ENCODE measurements around the gene SOX5. TPM values are rescaled to one million over a fixed set of nuclear protein-coding genes. Genes with fewer than 3 reads are reported as not detected.

SOX5 gene
- total RNA-seq, 2 experiments from 2014 or later, result 0.88 to 1.1 TPM

DNA sequence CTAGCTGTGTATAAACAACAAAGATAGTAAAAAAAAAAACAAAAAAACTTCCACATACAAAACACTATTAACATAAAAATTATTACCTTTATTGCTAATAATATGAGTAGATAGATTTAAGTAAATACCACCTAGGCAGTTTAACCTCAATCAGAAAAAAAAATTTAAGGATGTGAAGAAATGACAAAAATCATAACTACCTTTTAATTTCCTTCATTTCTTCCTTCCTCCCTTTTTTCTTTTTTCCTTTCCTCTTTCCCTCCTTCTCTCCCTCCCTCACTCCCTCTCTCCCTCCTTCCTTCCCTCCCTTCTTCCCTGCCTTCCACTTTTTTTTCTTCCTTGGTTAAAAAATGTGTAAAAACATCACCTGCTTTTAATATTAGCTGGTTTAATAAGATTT lies 81.7 kb downstream of the SOX5 start:
- ATAC-seq (no peak), DNase-seq (no peak)
- Mint-ChIP-seq H3K9me3 (ENCODE audit: low read depth) (no peaks in the 10 kb centered on the region), H3K4me3 (no peak overlapping the region), H3K27ac (no peak overlapping the region), H3K27me3 (no peaks in the 10 kb centered on the region), H3K36me3 (ENCODE audit: low read depth) (no peaks in the 10 kb centered on the region), H3K4me1 (no peaks in the 10 kb centered on the region)
- ChIA-PET CTCF (no interaction called here), POLR2A (no interaction called here)
- intact Hi-C loops (cut with DNase I, micrococcal nuclease), result no loop called here

DNA sequence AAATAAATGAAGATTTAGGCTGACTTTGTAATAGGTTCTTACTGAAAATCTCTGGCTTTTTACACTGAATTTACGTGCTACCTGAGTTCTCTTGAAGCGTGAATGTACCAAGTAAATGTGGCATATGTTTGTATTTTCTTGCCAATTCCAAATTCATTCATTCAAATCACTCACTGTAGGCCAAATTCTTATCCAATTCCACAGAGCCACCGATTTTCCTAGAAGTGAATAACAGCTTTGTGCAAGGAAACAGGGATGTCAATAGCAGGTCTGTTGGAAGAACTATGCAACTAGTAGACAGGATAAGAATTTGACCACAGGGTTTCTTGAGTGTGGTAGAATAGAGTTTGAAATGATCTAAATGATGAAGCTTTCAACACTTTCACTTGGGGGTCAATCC lies 86.8 kb downstream of the SOX5 start:
- CTCF ChIA-PET, result no interaction called here
- peaks cover 5% of the 10 kb centered on the region for H3K9me3 Mint-ChIP-seq (ENCODE audit: low read depth)
- intact Hi-C loops (cut with DNase I, micrococcal nuclease), result no loop called here
- no peaks in the 10 kb centered on the region for H3K27me3 Mint-ChIP-seq
- no peak overlapping the region for H3K4me3 Mint-ChIP-seq
- no peaks in the 10 kb centered on the region for H3K4me1 Mint-ChIP-seq
- ATAC-seq (no peak), DNase-seq (no peak)
- POLR2A ChIA-PET, result no interaction called here
- no peak overlapping the region for H3K27ac Mint-ChIP-seq
- H3K36me3 Mint-ChIP-seq (ENCODE audit: low read depth), result no peaks in the 10 kb centered on the region

DNA sequence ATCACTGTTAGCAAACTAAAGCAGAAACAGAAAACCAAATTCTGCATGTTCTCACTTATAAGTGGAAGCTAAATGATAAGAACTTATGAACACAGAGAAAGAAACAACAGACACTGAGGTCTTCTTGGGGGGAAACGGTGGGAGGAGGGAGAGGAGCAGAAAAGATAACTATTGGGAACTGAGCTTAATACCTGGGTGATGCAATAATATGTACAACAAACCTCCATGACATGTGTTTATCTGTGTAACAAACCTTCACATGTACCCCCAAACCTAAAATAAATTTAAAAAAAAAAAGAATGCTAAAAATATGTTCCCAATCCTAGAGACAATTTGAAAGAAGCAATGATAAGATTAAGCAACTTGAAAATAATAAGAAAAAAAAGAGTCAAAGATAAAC lies 89.5 kb downstream of the SOX5 start:
- no peak for DNase-seq
- Mint-ChIP-seq H3K36me3 (ENCODE audit: low read depth) (no peaks in the 10 kb centered on the region), H3K4me3 (no peak overlapping the region), H3K27ac (no peak overlapping the region), H3K4me1 (no peaks in the 10 kb centered on the region), H3K9me3 (ENCODE audit: low read depth) (peaks cover 5% of the 10 kb centered on the region), H3K27me3 (no peaks in the 10 kb centered on the region)
- ChIA-PET CTCF (no interaction called here), POLR2A (no interaction called here)
- intact Hi-C loops (cut with DNase I, micrococcal nuclease), result no loop called here
- ATAC-seq, result no peak

DNA sequence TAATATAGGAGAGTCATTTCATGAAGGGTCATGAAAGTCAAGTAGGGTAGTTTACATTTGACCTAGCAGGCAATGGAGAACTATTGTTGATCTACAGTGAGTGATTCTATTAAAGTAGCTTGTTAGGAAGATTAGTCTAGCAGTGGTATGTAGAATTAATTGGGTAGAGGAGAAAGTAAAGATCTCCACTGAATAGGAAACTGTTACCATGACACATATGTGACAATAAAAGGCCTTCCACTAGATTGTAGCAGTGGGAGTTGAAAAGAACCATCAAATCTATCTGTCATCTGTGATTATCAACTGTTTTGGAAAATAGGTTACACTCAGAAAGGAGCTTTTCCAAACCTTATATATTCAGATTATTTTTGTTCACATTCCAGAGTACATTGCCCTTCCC lies 92.3 kb downstream of the SOX5 start:
- Mint-ChIP-seq H3K27me3 (no peaks in the 10 kb centered on the region), H3K36me3 (ENCODE audit: low read depth) (no peaks in the 10 kb centered on the region), H3K4me3 (no peak overlapping the region), H3K27ac (no peak overlapping the region), H3K9me3 (ENCODE audit: low read depth) (peaks cover 5% of the 10 kb centered on the region), H3K4me1 (no peaks in the 10 kb centered on the region)
- intact Hi-C loops (cut with DNase I, micrococcal nuclease), result no loop called here
- ChIA-PET CTCF (no interaction called here), POLR2A (no interaction called here)
- ATAC-seq (no peak), DNase-seq (no peak)

DNA sequence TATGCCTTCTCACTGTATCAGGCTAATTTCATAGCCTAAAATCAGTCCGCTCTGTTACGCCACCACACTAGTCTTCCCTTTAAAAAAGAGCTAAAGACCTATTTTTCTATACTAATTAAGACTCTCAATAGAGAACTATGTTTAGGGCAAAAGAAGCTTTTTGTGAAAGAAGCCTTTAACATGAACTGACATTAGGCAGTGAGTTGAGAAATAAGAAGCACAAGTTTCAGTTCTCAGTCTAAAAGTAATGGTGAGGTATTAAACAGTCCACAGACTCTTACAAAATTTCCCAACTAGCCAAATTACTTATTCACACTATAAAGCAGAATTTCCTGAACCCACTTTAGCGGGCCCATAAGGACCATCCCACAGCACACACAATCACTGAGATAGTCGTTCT lies 93.7 kb downstream of the SOX5 start:
- Mint-ChIP-seq H3K4me1 (no peaks in the 10 kb centered on the region), H3K36me3 (ENCODE audit: low read depth) (no peaks in the 10 kb centered on the region), H3K9me3 (ENCODE audit: low read depth) (peaks cover 5% of the 10 kb centered on the region), H3K27ac (no peak overlapping the region), H3K4me3 (no peak overlapping the region), H3K27me3 (no peaks in the 10 kb centered on the region)
- DNase-seq (no peak), ATAC-seq (no peak)
- intact Hi-C loops (cut with DNase I, micrococcal nuclease), result no loop called here
- POLR2A ChIA-PET, result no interaction called here
- CTCF ChIA-PET, result no interaction called here

DNA sequence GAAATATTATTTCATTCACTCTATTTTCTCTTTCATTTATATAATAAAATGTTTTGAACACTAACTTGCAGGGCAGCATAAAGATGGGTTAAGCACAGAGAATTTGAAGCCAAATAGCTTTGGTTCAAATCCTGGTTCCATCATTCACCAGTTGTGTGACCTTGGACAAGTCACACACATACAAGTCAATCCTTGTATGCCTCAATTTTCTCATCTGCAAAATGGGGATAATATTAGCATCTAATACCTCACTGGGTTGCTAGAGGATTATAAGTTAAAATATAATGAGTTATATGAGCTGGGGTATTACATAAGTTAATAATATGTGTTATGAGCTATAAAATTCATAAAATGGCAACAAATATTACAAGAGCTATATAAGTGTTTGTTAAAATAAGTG lies 94.9 kb downstream of the SOX5 start:
- H3K4me3 Mint-ChIP-seq, result no peak overlapping the region
- peaks cover 2% of the 10 kb centered on the region for H3K9me3 Mint-ChIP-seq (ENCODE audit: low read depth)
- no peaks in the 10 kb centered on the region for H3K36me3 Mint-ChIP-seq (ENCODE audit: low read depth)
- intact Hi-C loops (cut with DNase I, micrococcal nuclease), result no loop called here
- H3K27me3 Mint-ChIP-seq, result no peaks in the 10 kb centered on the region
- ATAC-seq (no peak), DNase-seq (no peak)
- H3K4me1 Mint-ChIP-seq, result no peaks in the 10 kb centered on the region
- no peak overlapping the region for H3K27ac Mint-ChIP-seq
- ChIA-PET CTCF (interaction anchor here (0.5 kb wide), 1 partner anchor 9 kb away, joined by 3 read pairs; no protein-coding TSS in a partner anchor), POLR2A (no interaction called here)

DNA sequence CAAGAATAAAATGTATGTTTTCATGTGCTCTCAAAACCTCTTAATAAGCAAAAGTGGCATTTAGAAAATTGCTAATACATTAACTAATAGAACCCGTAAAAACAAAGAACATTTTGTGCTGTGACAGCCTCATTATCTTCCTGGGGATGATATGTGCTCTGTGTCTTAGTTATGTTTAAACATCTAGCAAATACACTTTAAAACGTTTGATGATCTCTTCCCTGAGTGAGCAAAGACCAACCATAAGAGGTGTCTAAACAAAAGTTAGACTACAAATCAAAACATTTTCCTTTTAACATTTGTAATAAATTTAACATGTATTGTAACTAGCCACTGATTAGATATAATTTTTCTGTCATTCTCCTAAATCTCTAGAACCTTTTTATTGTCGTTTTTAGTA lies 95.8 kb downstream of the SOX5 start:
- H3K4me3 Mint-ChIP-seq, result no peak overlapping the region
- H3K4me1 Mint-ChIP-seq, result no peaks in the 10 kb centered on the region
- no peak for DNase-seq
- ATAC-seq, result no peak
- POLR2A ChIA-PET, result no interaction called here
- intact Hi-C loops (cut with DNase I, micrococcal nuclease), result no loop called here
- no peak overlapping the region for H3K27ac Mint-ChIP-seq
- CTCF ChIA-PET, result no interaction called here
- H3K27me3 Mint-ChIP-seq, result no peaks in the 10 kb centered on the region
- H3K9me3 Mint-ChIP-seq (ENCODE audit: low read depth), result no peaks in the 10 kb centered on the region
- no peaks in the 10 kb centered on the region for H3K36me3 Mint-ChIP-seq (ENCODE audit: low read depth)

DNA sequence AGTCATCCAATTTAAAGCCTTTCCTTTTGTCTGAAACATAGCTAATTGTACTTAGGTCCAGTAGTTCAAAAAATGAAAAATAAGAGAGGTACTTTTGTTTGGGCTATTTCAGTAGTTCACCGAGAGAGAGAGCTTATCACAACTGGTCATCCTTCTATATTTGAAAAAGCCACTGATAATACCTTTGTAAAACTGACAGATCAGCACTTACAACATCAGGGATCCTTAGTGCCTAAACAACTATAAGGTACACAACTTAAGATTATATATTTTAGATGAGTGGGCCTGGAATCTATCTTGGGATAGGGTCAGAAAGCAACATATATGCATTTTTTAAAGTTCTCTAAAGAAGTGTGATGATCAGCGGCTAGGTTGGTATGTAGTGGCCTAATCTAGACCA lies 97.9 kb downstream of the SOX5 start:
- ATAC-seq (no peak), DNase-seq (no peak)
- Mint-ChIP-seq H3K27me3 (no peaks in the 10 kb centered on the region), H3K27ac (no peak overlapping the region), H3K4me3 (no peak overlapping the region), H3K36me3 (ENCODE audit: low read depth) (no peaks in the 10 kb centered on the region), H3K4me1 (no peaks in the 10 kb centered on the region), H3K9me3 (ENCODE audit: low read depth) (no peaks in the 10 kb centered on the region)
- intact Hi-C loops (cut with DNase I, micrococcal nuclease), result no loop called here
- POLR2A ChIA-PET, result no interaction called here
- CTCF ChIA-PET, result no interaction called here

DNA sequence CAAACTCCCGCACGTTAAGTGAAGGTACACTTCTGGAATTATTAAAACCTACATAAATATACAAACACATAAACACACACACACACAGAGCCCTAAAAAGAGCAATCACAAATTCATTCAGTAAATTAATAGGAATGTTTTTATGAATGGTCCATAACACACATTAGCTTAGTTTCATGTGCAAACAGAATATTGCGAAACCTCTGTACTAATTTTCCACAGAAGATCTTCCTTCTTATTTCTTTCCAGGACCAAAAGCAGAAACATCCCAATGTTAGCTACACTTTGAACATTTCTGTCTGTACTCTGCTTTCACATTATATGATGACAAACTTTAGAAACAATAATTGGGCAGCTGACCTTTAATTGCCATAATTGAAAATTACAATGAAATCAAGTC lies 101.6 kb downstream of the SOX5 start:
- intact Hi-C loops (cut with DNase I, micrococcal nuclease), result no loop called here

DNA sequence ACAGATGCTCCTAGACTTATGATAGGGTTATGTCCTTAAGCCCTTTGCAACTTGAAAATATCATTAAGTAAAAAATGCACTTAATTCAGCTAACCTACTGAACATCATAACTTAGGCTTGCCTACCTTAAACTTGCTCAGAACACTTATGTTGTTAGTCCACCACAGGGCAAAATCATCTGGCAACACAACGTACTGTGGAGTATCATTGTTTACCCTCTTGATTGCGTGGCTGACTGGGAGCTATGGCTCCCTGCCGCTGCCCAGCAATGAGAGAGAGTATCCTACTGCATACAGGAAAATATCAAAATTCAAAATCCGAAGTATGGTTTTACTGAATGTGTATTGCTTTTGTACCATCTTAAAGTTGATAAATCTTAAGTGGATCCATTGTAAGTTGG lies 105.5 kb downstream of the SOX5 start:
- no peaks in the 10 kb centered on the region for H3K27me3 Mint-ChIP-seq
- DNase-seq, result no peak
- H3K27ac Mint-ChIP-seq, result no peak overlapping the region
- CTCF ChIA-PET, result no interaction called here
- POLR2A ChIA-PET, result no interaction called here
- no peak for ATAC-seq
- peaks cover 3% of the 10 kb centered on the region for H3K9me3 Mint-ChIP-seq (ENCODE audit: low read depth)
- no peak overlapping the region for H3K4me3 Mint-ChIP-seq
- intact Hi-C loops (cut with DNase I, micrococcal nuclease), result no loop called here
- no peaks in the 10 kb centered on the region for H3K4me1 Mint-ChIP-seq
- H3K36me3 Mint-ChIP-seq (ENCODE audit: low read depth), result no peaks in the 10 kb centered on the region

More for the DNA sequence above, 101.6 kb downstream of the SOX5 start:
- DNase-seq (no peak), ATAC-seq (no peak)
- Mint-ChIP-seq H3K9me3 (ENCODE audit: low read depth) (no peaks in the 10 kb centered on the region), H3K4me3 (no peak overlapping the region), H3K4me1 (no peaks in the 10 kb centered on the region), H3K27me3 (no peaks in the 10 kb centered on the region), H3K36me3 (ENCODE audit: low read depth) (no peaks in the 10 kb centered on the region), H3K27ac (no peak overlapping the region)
- ChIA-PET CTCF (no interaction called here), POLR2A (no interaction called here)

DNA sequence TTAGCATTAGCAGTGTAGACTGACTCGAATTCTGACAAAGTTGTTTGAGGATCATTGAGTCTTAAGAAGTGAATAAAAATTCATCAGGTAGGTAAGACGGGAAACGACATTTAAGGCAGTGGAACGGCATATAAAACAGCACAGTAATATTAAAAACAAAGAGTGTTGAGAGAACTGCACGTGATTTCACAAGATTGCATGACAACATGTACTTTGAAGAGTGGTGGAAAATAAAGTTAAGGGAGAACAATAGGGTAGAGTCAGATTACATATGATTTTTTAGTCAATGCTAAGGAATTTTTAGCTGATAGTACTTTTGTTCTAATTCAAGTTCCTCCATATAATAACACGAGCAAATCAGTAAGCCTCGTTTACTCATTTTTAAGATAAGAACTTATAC lies 115.4 kb downstream of the SOX5 start:
- H3K36me3 Mint-ChIP-seq (ENCODE audit: low read depth), result no peaks in the 10 kb centered on the region
- ATAC-seq, result no peak
- H3K27me3 Mint-ChIP-seq, result no peaks in the 10 kb centered on the region
- intact Hi-C loops (cut with DNase I, micrococcal nuclease), result no loop called here
- no peak overlapping the region for H3K4me3 Mint-ChIP-seq
- POLR2A ChIA-PET, result no interaction called here
- CTCF ChIA-PET, result no interaction called here
- no peak for DNase-seq
- no peak overlapping the region for H3K27ac Mint-ChIP-seq
- peaks cover 1% of the 10 kb centered on the region for H3K9me3 Mint-ChIP-seq (ENCODE audit: low read depth)
- no peaks in the 10 kb centered on the region for H3K4me1 Mint-ChIP-seq

DNA sequence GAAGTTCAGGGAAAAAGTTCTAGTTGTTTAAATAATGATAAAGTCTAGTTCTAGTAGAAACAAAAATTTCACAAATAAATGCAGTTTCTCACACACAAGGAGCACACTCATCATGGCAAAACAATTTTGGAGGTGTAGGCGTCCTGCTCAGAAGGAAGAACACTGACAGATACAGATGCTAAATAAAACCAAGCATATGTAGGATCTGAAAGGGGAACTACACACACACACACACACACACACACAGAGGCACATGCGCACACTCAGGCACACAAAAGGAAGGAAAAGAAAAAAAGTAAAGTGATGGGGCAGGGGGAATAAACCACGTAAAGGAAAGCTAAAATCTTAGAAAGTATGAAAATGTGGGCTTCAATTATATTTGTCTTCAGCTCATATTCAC lies 117.7 kb downstream of the SOX5 start:
- ATAC-seq, result no peak
- no peaks in the 10 kb centered on the region for H3K36me3 Mint-ChIP-seq (ENCODE audit: low read depth)
- no peak overlapping the region for H3K27ac Mint-ChIP-seq
- ChIA-PET CTCF (interaction anchor here (0.7 kb wide), 1 partner anchor 21 kb away, joined by 3 read pairs; no protein-coding TSS in a partner anchor), POLR2A (no interaction called here)
- DNase-seq, result no peak
- no peak overlapping the region for H3K4me3 Mint-ChIP-seq
- no peaks in the 10 kb centered on the region for H3K9me3 Mint-ChIP-seq (ENCODE audit: low read depth)
- no peaks in the 10 kb centered on the region for H3K4me1 Mint-ChIP-seq
- H3K27me3 Mint-ChIP-seq, result no peaks in the 10 kb centered on the region
- intact Hi-C loops (cut with DNase I, micrococcal nuclease), result no loop called here

DNA sequence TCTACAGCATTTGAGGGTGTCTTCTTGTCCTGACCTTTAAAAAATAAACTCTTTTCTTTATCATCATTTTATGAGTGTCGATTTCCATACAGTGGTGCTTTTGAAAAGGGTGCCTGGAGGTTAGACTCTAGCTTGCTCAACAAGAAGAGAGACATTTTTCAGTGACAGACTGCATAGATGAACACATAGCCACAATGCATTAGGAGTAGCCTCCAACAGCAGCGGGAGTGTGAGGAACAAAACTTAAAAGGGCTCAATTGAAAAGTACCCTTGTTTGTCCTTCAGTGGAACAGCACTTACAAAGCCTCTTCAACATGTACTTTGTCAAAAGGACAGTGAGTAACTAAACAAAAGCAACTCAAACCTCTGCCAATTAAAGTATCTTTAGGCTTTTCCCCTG lies 119.3 kb downstream of the SOX5 start:
- intact Hi-C loops (cut with DNase I, micrococcal nuclease), result no loop called here
- Mint-ChIP-seq H3K9me3 (ENCODE audit: low read depth) (no peaks in the 10 kb centered on the region), H3K27ac (no peak overlapping the region), H3K4me3 (no peak overlapping the region), H3K4me1 (no peaks in the 10 kb centered on the region), H3K36me3 (ENCODE audit: low read depth) (no peaks in the 10 kb centered on the region), H3K27me3 (no peaks in the 10 kb centered on the region)
- DNase-seq (no peak), ATAC-seq (no peak)
- ChIA-PET CTCF (no interaction called here), POLR2A (no interaction called here)

All from activated CD4-positive, alpha-beta T cell treated with anti-CD3 and anti-CD28 coated beads for 36 hours (primary cell).